Hair follicular keratinocyte (primary cell): Measurements from ENCODE around the gene CCL22. TPM values are rescaled to one million over a fixed set of nuclear protein-coding genes. Genes with fewer than 3 reads are reported as not detected.

ENCODE experiments used
- total RNA-seq: library from RNA; depleted of rRNA; stranded (reverse); fragments of >200 nt; gene quantifications from 2 replicates; pipeline ENCODE4 v1.2.3, GENCODE V29; 2015

Gene CCL22, protein sequence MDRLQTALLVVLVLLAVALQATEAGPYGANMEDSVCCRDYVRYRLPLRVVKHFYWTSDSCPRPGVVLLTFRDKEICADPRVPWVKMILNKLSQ
- total RNA-seq: not detected in 2 replicates

DNA sequence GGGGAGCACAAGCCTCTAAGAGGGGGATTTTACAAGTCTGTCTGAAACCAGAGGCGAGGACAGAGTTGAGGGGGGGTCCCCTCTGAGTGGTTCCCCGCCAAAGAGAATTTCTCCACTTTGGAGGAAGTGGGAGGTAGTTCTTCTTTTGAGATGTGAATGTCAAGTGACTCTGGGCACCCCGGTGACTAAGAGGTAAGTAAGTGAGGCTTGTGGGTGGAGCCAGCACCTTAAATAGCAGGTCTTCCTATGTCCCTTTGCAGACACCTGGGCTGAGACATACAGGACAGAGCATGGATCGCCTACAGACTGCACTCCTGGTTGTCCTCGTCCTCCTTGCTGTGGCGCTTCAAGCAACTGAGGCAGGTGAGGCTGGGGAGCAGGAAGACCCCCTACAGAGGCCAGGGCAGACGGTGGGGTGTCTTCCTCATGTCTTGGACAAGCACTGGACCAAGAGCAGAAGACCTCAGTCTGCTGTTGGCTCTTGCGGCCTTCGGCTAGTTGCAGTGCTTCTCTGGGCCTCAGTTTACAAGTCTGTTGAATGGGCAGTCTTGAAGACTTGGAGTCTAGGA lies at the start of gene CCL22:
Gene CCL22, plus strand, starts transcription at position 257 of the 569 bp plus-strand sequence. Its CDS starts 34 bp downstream, at position 291.

DNA sequence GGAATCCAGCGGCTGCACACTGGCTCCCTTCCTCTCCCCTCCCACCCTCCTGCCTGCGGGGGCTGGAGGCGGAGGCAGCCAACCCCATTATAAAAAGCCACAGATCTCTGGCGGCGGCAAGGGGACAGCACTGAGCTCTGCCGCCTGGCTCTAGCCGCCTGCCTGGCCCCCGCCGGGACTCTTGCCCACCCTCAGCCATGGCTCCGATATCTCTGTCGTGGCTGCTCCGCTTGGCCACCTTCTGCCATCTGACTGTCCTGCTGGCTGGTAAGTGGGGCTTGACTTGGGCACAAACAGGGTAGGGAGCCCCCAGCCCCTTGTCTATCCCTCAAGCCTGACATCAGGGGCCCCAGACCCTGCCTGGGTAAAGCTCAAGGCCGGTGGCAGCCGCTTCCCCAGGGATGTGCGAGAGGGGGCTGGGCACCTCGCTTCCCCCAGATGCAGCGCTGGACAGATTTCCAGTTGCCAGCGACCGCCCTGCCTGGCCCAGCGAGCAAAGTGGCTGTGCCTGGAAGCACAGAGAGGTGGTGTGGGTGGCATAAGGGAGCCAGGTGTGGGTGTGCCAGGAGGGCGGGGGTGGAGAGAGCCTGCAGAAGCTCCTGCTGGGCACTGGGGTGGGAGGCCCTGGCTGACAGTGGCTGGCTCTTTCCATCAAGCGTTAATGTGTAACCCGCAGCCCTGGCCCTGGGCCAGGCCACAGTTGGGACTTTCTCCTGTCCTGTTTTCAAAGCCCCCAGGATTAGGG lies 14.0 kb downstream of the CCL22 start, which contains the start of gene CX3CL1:
Gene CX3CL1, plus strand, starts transcription at position 119 of the 745 bp plus-strand sequence. Its CDS starts 79 bp downstream, at position 198.

DNA sequence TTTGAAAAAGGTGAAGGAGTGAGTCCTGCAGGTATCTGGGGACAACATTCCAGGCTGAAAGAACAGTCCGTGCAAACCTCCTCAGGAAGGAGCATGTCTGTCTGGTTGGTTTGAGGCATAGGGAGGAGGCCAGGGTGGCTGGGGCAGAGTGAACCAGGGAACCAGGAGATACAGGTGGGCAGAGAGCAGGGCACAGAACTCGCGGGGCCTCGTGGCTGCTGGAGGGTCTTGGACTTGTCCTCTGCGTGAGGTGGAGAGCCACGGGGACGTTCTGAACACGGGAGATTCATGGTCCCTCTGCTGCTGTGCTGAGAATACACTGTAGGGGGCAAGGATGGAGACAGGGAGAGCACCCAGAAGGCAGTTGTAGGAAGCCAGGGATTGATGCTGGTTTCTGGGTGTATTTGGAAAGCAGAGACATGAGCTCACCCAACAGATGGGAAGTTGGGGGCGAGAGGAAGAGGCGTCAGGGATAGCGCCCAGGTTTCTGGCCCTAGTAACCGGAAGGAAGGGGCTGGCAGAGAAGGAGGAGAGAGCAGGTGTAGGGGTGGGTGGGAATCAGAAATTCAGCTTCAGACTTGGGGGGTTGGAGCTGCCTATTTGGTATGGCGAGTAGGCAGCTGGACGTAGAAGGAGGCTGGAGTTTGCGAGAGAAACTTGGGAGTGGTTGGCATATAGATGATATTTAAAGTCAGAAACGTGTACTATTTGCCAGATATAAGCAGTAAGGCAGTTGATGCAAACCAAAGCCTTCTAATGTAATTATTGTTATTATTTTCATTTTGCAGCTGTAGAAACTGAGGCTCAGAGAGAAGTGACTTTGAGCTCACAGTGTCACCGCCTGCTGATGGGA lies 45.6 kb downstream of the CCL22 start, which contains the start of gene CCL17:
Gene CCL17, plus strand, starts transcription at position 803 of the 853 bp plus-strand sequence. CDS start 9,166 bp downstream, outside the sequence.

Other genes with a start within 250 kb of the CCL22 start
- 47.6 and 66.3 TPM in 2 replicates for gene PSME3IP1, start 172.7 kb upstream of the CCL22 start, total RNA-seq
- 27.6 and 27.8 TPM in 2 replicates for gene RSPRY1, start 172.5 kb upstream of the CCL22 start, total RNA-seq
- 86.9 and 103 TPM in 2 replicates for gene ARL2BP, start 113.5 kb upstream of the CCL22 start, total RNA-seq
- gene PLLP, start 74.1 kb upstream of the CCL22 start, total RNA-seq: 9.0 and 12.4 TPM in 2 replicates
- 4.2 and 8.4 TPM in 2 replicates for gene CX3CL1, start 13.7 kb downstream of the CCL22 start, total RNA-seq
- gene CCL17, start 46.0 kb downstream of the CCL22 start, total RNA-seq: not detected in 2 replicates
- gene CIAPIN1, start 88.6 kb downstream of the CCL22 start, total RNA-seq: 36.0 and 64.3 TPM in 2 replicates
- 35.9 and 38.7 TPM in 2 replicates for gene COQ9, start 88.7 kb downstream of the CCL22 start, total RNA-seq
- gene POLR2C, start 103.9 kb downstream of the CCL22 start, total RNA-seq: 116 and 128 TPM in 2 replicates
- gene DOK4, start 127.7 kb downstream of the CCL22 start, total RNA-seq: 17.2 and 26.8 TPM in 2 replicates
- 6.9 and 14.1 TPM in 2 replicates for gene CCDC102A, start 177.8 kb downstream of the CCL22 start, total RNA-seq
- not detected in 2 replicates for gene ADGRG5, start 183.9 kb downstream of the CCL22 start, total RNA-seq